IPS-20b (cell line): ENCODE data around the gene SSTR4.

ENCODE experiments used
- H3K27ac ChIP-seq: one replicate; pipeline ENCODE4 v1.5.1; 2013; ENCODE audit warnings: low read length
- H3K27me3 ChIP-seq: 2 replicates; pipeline ENCODE4 v1.6.1; 2013; ENCODE audit warnings: mild to moderate bottlenecking, low read length, inconsistent platforms; ENCODE audit not compliant: insufficient read depth
- H3K36me3 ChIP-seq: 2 replicates; pipeline ENCODE4 v1.6.1; 2013; ENCODE audit warnings: low read depth, mild to moderate bottlenecking, inconsistent platforms, low read length, moderate library complexity; ENCODE audit not compliant: insufficient read depth
- H3K4me1 ChIP-seq: 2 replicates; pipeline ENCODE4 v1.6.1; 2013; ENCODE audit warnings: mild to moderate bottlenecking, control low read depth, inconsistent platforms, low read length, moderate library complexity; ENCODE audit not compliant: insufficient read depth
- H3K4me3 ChIP-seq: 2 replicates; pipeline ENCODE4 v1.5.1; 2013; ENCODE audit warnings: mild to moderate bottlenecking, low read length, inconsistent platforms
- H3K9ac ChIP-seq: 2 replicates; pipeline ENCODE4 v1.6.1; 2013; ENCODE audit warnings: low read depth, mild to moderate bottlenecking, inconsistent platforms, low read length, moderate library complexity
- H3K9me3 ChIP-seq: 2 replicates; pipeline ENCODE4 v1.6.1; 2013; ENCODE audit warnings: mild to moderate bottlenecking, low read depth, low read length, inconsistent platforms; ENCODE audit not compliant: insufficient read depth

Gene SSTR4

DNA sequence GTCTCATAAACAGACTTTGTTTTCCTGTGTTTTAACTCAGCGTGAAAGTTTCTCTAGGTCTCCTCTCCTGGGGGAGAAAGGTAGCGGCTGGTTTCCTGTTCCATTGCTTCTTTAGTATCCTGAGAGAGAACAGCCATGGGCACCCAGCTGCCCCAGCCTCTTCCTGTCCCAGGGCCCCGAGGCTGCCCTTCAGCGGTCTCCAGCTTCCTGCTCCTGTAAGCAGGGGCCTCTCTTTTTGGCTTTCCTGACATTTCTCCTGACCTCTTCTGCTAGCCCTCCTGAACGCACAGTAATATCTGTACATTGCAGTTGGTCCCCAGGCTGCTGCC lies 2.4 kb upstream of the SSTR4 start:
- no peaks in the 10 kb centered on the region for H3K4me1 ChIP-seq
- H3K4me3 ChIP-seq = no peak overlapping the region
- H3K27me3 ChIP-seq = peaks cover 64% of the 10 kb centered on the region
- no peaks in the 10 kb centered on the region for H3K9me3 ChIP-seq
- no peak overlapping the region for H3K27ac ChIP-seq
- H3K36me3 ChIP-seq = no peaks in the 10 kb centered on the region
- no peak overlapping the region for H3K9ac ChIP-seq

GRCh38 chr20:23033918-23034317 lies 1.2 kb upstream of the SSTR4 start:
- no peak overlapping the region for H3K4me3 ChIP-seq
- no peaks in the 10 kb centered on the region for H3K36me3 ChIP-seq
- H3K27ac ChIP-seq = no peak overlapping the region
- H3K9ac ChIP-seq = no peak overlapping the region
- H3K27me3 ChIP-seq = peaks cover 73% of the 10 kb centered on the region
- H3K9me3 ChIP-seq = no peaks in the 10 kb centered on the region
- no peaks in the 10 kb centered on the region for H3K4me1 ChIP-seq

DNA sequence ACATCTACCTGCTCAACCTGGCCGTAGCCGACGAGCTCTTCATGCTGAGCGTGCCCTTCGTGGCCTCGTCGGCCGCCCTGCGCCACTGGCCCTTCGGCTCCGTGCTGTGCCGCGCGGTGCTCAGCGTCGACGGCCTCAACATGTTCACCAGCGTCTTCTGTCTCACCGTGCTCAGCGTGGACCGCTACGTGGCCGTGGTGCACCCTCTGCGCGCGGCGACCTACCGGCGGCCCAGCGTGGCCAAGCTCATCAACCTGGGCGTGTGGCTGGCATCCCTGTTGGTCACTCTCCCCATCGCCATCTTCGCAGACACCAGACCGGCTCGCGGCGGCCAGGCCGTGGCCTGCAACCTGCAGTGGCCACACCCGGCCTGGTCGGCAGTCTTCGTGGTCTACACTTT lies 619 bp downstream of the SSTR4 start:
- Histone ChIP-seq H3K27me3 (peaks cover 89% of the 10 kb centered on the region), H3K36me3 (no peaks in the 10 kb centered on the region)

DNA sequence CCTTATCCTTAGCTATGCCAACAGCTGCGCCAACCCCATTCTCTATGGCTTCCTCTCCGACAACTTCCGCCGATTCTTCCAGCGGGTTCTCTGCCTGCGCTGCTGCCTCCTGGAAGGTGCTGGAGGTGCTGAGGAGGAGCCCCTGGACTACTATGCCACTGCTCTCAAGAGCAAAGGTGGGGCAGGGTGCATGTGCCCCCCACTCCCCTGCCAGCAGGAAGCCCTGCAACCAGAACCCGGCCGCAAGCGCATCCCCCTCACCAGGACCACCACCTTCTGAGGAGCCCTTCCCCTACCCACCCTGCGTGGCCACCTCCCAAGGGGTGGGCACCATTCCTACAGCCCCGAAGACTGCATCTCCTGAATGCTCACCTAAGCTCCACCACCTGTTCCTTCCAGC lies 1.3 kb downstream of the SSTR4 start:
- Histone ChIP-seq H3K4me3 (no peak overlapping the region), H3K27ac (no peak overlapping the region), H3K9ac (no peak overlapping the region), H3K27me3 (peaks cover 93% of the 10 kb centered on the region), H3K36me3 (no peaks in the 10 kb centered on the region), H3K4me1 (no peaks in the 10 kb centered on the region), H3K9me3 (no peaks in the 10 kb centered on the region)

More for the DNA sequence above, 619 bp downstream of the SSTR4 start:
- Histone ChIP-seq H3K9ac (no peak overlapping the region), H3K27ac (no peak overlapping the region), H3K9me3 (no peaks in the 10 kb centered on the region), H3K4me3 (peak overlapping the region; percentile 49), H3K4me1 (no peaks in the 10 kb centered on the region)

GRCh38 chr20:23037017-23037481 lies 1.9 kb downstream of the SSTR4 start:
- H3K27ac ChIP-seq = no peak overlapping the region
- H3K4me3 ChIP-seq = no peak overlapping the region
- peaks cover 95% of the 10 kb centered on the region for H3K27me3 ChIP-seq
- no peak overlapping the region for H3K9ac ChIP-seq
- H3K9me3 ChIP-seq = no peaks in the 10 kb centered on the region
- peaks cover 2% of the 10 kb centered on the region for H3K4me1 ChIP-seq
- H3K36me3 ChIP-seq = no peaks in the 10 kb centered on the region

DNA sequence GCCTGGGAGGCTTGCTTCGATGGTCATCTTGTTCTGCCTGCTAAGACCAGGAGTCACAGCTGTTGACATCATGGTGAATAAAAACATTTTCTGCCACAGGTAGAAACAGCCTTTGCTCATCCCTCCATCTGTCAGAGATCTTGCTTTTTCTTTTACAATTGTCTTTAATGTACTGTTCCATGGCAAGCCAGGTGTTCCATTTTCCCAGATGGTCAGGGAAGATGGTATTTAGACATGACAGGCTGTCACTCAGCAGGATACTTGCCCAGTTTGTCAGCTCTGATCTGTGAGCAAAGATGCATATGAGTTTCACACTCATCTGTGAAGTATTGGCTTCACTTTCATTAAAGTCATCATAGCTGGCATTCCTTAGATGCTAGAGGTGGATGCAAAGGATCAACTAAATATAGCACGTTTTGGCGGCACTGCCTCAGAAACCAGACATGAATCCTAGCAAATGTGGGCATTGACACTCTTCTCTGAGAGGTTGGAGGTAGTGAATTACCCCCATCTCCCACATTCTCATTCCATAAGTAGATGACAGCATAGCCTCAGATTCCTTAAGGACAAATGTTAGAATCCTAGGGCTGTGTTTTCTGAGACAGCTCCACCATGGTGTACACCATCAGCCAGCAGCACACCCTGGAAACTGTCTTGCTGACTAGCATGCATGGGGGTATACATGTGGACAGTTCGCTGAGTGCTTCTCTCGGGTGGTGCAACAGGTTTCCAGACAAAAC lies 4.2 kb downstream of the SSTR4 start:
- Histone ChIP-seq H3K9ac (no peak overlapping the region), H3K4me3 (no peak overlapping the region)

DNA sequence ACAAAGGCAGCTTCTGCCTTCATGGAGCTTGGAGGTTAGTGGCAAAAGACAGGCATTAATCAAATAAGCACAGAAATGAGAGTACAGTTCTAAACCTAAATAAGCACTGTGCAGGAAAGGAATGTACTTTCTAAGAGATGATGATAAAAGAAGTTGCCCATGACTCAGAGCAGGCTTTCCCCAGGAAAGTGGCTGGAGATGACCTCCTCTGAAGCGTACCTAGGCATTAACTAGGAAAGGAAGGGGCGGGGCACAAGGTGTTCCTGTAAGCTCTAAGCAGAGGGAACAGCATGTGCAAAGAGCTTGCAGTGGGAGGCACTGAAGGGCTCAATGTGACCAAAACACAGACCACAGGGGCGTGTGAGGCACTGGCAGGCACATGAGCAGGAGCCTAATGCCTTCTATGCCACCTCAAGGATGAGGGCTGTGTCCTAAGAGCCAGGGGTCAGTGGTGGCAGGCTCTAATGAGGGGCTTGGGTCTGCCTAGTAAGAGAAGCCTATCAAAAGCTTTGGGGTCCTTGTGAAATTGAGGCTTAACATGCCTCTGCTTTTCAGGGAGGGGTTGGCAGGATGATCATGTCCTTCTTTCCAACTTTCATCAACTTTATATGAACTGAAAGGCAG lies 4.9 kb downstream of the SSTR4 start:
- Histone ChIP-seq H3K4me1 (peaks cover 15% of the 10 kb centered on the region), H3K9ac (no peak overlapping the region), H3K9me3 (no peaks in the 10 kb centered on the region), H3K27ac (no peak overlapping the region), H3K4me3 (no peak overlapping the region), H3K36me3 (no peaks in the 10 kb centered on the region), H3K27me3 (peaks cover 89% of the 10 kb centered on the region)

More for the DNA sequence above, 4.2 kb downstream of the SSTR4 start:
- no peaks in the 10 kb centered on the region for H3K9me3 ChIP-seq
- H3K27me3 ChIP-seq = peaks cover 89% of the 10 kb centered on the region
- no peak overlapping the region for H3K27ac ChIP-seq
- no peaks in the 10 kb centered on the region for H3K36me3 ChIP-seq
- H3K4me1 ChIP-seq = peaks cover 15% of the 10 kb centered on the region

DNA sequence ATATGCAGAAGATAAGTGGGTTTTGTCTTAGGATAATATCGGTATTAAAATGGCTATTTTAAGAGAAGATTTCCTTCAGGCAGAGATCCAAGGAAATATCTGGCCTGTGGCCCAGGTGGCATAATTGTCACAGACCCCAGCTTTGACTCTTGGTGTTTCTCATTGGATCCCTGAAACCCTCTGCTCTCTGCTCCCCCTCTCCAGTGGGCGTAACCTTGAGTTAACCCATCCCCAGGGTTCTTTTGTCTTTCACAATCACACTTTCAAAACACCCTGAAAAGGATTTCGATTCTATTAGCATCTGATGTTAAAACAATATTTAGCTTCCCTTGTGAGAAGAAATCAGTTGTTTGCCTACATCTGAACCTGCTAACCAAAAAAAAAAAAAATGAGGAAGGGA lies 7.2 kb downstream of the SSTR4 start:
- no peak overlapping the region for H3K27ac ChIP-seq
- no peaks in the 10 kb centered on the region for H3K36me3 ChIP-seq
- no peak overlapping the region for H3K9ac ChIP-seq
- H3K4me3 ChIP-seq = peak overlapping the region; percentile 16; the same call in 1 of the 2 replicates
- no peaks in the 10 kb centered on the region for H3K9me3 ChIP-seq
- peaks cover 15% of the 10 kb centered on the region for H3K4me1 ChIP-seq
- H3K27me3 ChIP-seq = peaks cover 89% of the 10 kb centered on the region

GRCh38 chr20:23043376-23043775 lies 8.3 kb downstream of the SSTR4 start:
- Histone ChIP-seq H3K9me3 (no peaks in the 10 kb centered on the region), H3K4me1 (peaks cover 15% of the 10 kb centered on the region), H3K27ac (no peak overlapping the region), H3K27me3 (peaks cover 89% of the 10 kb centered on the region), H3K4me3 (no peak overlapping the region), H3K9ac (no peak overlapping the region), H3K36me3 (no peaks in the 10 kb centered on the region)

DNA sequence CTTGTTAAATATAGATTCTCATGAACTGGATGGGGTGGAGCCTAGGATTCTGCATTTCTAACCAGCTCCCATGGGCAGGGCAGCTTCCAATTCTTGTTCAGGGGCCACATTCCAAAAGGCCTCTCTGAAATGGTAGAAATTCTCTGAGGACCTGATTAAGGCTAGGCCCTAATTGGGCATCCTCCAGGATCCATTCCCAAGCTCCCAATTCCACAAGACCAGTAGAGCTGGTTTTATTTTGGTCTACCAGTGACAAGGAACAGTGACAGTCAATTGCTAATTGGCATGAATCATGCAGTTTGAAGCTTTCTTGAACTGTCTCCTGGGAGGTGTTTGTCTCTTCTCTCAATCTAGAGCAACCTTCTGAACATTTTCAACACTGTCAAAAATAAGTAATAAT lies 11.3 kb downstream of the SSTR4 start:
- Histone ChIP-seq H3K27me3 (peaks cover 91% of the 10 kb centered on the region), H3K4me1 (peaks cover 15% of the 10 kb centered on the region), H3K36me3 (no peaks in the 10 kb centered on the region), H3K9ac (no peak overlapping the region), H3K27ac (no peak overlapping the region), H3K4me3 (no peak overlapping the region), H3K9me3 (no peaks in the 10 kb centered on the region)

GRCh38 chr20:23047001-23047737 lies 12.1 kb downstream of the SSTR4 start:
- Histone ChIP-seq H3K4me1 (peaks cover 15% of the 10 kb centered on the region), H3K27ac (no peak overlapping the region), H3K27me3 (peaks cover 95% of the 10 kb centered on the region)

More at GRCh38 chr20:23047001-23047737, 12.1 kb downstream of the SSTR4 start:
- Histone ChIP-seq H3K4me3 (no peak overlapping the region), H3K36me3 (no peaks in the 10 kb centered on the region), H3K9me3 (no peaks in the 10 kb centered on the region), H3K9ac (no peak overlapping the region)
